NCI-H446 (cell line): ENCODE results near the gene TRIM33.

Source experiments
- DNase-seq, 2 experiments: peaks; one replicate each; lab custom pipeline; 2025; lab: John Stamatoyannopoulos, UW

Gene TRIM33

GRCh38 chr1:114511032-114511785 lies at the start of gene TRIM33:
Gene TRIM33 (minus strand): TSS chr1:114511203. CDS start chr1:114511076, 127 bp downstream.
- DNase-seq, result peak; percentile 77 to 98

DNA sequence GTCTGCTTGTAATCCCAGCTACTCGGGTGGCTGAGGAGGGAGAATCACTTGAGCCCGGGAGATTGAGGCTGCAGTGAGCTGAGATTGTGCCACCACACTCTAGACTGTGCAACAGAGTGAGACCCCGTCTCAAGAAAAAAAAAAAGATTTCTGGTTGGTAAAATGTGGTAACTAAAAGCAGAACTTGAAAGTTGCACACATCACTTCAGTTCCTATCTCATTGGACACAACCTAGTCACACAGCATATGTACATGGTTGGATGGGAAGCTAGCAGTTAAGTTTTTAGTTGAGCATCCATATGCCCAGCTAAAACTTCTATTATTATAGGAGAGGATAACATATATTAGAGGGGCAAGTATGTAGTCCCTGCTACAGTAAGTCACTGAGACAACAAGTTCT lies 48.4 kb upstream of the TRIM33 start:
- no peak for DNase-seq

DNA sequence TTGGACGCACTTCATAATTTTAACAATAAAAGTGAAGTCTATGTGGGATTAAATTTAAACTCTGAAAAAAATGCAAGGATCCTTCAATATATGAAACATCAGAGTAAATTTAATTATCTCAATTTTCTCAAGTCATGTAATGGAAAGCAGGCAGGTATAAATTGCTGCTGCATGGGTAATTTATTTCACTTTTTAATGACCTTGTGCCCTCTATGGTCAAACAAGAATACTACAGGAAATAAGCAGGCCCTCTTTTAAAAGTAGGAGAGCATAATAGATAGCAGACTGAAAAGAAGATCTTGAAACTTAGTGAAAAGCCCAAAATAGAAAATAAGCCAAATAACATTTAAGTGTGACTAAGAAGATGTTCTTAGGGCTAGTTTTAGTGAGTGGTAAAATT lies 47.5 kb upstream of the TRIM33 start:
- peak in 1 of 2 experiments; percentile 6 for DNase-seq

DNA sequence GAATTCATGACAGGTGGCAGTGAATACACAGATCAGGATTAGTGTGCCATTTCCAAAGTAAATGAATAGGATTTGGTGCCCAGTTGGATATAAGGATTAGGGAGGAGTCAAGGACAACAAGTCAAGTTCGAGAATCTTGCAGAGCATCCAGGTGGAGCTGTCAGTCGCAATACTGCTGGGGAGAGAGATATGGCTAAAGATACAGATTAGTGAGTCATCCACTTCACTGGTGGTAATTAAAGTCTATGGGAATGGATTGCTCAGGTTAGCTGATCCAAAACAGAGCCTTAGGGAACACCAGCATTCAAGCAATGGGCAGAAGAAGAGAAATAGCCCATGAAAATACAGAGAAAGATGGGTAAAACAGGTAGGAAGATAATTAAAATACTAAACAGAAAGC lies 43.6 kb upstream of the TRIM33 start:
- DNase-seq, result no peak

GRCh38 chr1:114552106-114552639 lies 41.2 kb upstream of the TRIM33 start:
- DNase-seq, result no peak

DNA sequence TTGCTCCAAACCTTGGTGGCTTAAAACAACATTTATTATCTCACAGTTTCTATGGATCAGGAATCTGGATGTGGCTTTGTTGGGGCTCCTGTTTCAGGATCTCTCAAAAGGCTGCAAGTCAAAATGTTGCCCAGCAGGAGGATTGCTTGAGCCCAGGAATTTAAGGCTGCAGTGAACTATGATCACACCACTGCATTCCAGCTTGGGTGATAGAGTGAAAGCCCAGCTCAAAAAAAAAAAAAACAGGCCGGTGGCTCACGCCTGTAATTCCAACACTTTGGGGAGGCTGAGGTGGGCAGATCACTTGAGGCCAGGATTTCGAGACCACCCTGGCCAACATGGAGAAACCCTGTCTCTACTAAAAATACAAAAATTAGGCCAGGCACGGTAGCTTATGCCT lies 40.4 kb upstream of the TRIM33 start:
- no peak for DNase-seq

DNA sequence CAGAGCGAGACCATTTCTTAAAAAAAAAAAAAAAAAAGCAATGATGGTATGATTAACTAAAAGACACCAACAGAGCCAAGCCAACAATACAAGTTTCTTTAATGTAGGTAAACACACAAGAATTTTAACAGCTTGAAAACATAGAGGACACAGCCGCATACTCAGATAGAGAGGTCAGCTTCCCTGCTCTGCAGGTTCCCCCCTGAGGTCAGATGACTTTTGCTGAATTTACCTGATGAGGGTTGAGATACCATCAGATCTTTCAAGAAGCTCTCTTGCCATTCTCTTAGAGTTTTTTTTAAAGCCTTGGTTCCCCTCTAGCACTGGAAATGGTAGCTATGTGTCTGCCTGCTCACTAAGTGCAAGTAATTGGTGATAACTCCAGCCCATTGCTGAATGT lies 39.3 kb upstream of the TRIM33 start:
- DNase-seq, result no peak

GRCh38 chr1:114549137-114549536 lies 38.1 kb upstream of the TRIM33 start:
- no peak for DNase-seq

DNA sequence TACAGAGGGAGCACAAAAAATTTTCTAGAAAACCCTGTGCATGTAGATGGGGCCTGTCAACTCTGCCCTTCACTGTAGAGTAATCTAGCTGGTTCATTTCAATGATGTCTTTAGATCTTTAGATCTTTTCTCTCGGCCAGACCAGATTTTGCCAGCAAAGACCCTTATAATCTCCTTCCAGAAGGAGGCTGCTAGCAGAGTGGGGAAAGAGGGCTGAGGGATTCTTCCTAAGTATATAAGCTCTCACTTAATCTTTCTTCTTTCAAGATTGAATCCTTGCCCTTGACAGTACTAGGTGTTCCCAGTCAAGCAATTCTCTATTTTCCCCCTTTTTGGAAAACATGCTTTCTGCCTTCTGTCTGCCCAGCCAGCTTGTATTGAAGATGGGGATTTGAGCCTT lies 36.1 kb upstream of the TRIM33 start:
- DNase-seq, result no peak

- DNase-seq, result no peak
These were observed 34.8 kb upstream of the TRIM33 start for GRCh38 chr1:114545796-114546195.

- no peak for DNase-seq
These were observed 34.3 kb upstream of the TRIM33 start for GRCh38 chr1:114545315-114545714.

GRCh38 chr1:114540821-114541220 lies 29.8 kb upstream of the TRIM33 start:
- DNase-seq, result no peak

- no peak for DNase-seq
These were observed 29.3 kb upstream of the TRIM33 start for GRCh38 chr1:114540272-114540671.

- no peak for DNase-seq
These were observed 25.0 kb upstream of the TRIM33 start for GRCh38 chr1:114536043-114536442.

DNA sequence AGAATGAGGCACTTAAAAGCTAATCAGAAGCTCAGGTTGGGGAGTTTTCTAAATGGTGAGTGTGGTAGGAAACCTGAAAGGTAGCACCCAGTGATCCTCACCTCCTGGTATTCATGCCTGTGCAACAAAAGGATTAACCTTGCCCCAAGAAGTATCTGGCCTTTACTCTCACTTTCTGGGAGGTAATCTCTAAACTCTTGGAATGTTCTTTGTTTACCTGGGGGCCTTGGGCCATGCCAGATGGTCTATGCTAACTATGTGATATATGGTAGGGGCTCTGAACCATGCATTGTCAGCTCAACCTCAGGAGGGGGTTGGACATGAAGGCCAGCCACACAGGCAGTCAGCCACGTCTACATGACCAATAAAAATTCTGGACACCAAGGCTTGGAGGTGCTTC lies 24.4 kb upstream of the TRIM33 start:
- no peak for DNase-seq

DNA sequence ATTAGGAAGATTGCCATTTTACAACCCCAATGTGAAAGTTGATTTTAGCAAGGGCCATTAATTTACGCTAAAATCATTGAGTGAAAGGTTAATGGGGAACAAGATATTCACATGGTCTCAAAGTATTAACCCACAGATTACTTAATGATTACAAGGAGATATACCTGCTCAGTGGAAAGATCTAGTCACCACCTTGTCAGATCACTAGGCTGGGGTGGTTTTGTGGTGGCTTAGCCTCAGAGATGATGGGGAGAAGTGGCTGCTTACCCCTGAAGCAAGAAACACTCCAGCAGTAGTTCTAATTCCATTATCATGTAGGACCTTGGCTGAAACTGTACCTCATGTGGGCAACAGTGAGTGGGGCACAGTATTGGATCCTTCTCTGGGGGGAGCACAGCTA lies 20.1 kb upstream of the TRIM33 start:
- DNase-seq, result no peak

- no peak for DNase-seq
These were observed 19.2 kb upstream of the TRIM33 start for GRCh38 chr1:114530224-114530623.

- DNase-seq, result no peak
These were observed 13.9 kb upstream of the TRIM33 start for GRCh38 chr1:114524944-114525343.

DNA sequence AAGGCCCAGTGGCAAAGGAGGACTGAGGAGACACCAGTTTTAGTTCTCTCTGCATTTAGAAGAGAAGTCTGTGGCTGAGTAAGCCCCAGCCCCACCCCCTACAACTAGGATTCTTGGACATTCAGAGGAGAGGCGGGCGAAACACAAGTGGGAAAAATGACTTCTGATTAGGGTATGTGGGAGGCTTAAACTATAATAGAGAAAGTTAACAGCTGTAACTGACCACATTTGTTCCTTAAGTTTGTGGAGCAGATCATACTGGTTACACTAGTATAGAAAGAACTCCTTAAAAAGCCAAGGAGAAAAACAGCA lies 11.2 kb upstream of the TRIM33 start:
- DNase-seq, result no peak

DNA sequence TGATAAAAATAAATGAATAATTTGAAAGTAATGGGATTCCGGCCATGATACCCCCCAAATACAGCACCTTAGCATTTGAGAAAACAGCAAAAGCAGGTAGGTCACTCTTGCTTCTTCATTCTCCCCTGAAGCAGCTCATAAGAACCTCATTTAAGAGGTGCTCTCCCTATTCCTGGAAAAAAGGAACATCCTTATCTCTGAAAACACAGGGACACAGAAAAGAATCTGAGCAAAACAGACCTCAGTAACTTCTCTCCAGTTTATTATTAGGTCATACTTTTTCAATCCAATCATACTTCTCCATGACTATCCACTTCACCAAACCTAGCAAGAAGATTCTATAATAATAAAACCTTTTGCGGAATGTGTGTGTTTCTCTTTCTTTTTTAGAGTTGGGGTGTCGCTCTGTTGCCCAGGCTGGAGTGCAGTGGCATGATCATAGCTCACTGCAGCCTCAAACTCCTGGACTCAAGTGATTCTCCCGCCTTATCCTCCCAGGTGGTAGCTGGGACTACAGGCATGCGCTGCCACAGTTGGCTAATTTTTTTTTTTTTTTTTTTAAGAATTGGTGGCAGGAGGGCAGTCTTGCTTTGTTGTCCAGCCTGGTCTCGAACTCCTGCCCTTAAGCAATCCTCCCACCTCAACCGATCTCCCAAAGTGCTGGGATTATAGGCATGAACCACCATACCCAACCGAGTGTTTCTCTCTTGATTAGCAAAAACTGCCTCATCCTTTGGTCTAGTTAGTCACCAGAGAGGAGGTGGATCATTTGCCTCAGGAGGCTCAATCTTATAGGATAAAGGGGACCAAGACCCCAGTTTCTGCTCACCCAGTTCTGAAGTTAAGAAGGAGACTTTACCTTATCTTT lies 10.6 kb upstream of the TRIM33 start:
- DNase-seq, result no peak

DNA sequence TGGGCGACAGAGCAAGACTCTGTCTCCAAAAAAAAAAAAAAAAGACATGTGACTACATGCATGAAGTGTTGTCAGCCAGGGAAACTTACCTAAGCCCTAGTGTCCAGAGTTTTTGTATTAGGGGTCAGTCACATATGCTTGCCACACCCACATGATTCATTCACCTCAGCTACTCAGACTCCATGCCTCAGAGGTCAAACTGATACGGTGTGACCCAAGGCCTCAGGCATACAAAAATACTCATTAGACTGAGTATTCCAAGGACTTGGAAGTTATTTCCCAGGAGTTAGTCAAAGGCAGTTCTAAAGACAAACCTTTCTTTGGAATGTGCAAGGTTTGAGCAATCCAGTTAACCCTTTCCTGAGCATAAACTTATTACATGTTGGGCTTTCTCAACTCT lies 6.3 kb upstream of the TRIM33 start:
- DNase-seq, result no peak

- DNase-seq, result no peak
These were observed 1.7 kb upstream of the TRIM33 start for GRCh38 chr1:114512595-114513280.
